COLO829 (cell line): ENCODE data around the gene ADPRS.

ENCODE experiments used
- DNase-seq: peaks from one replicate; pipeline ENCODE4 v3.0.0; 2012; ENCODE audit warnings: low spot score

The ADPRS gene

GRCh38 chr1:36088577-36089392, at the start of gene ADPRS:
Gene ADPRS, plus strand, starts transcription at chr1:36088892. Its CDS starts 13 bp downstream, at chr1:36088905.
- DNase-seq = peak; percentile 68

- DNase-seq = no peak
Observed at GRCh38 chr1:36040238-36040637, 48.5 kb upstream of the ADPRS start.

- DNase-seq = no peak
Observed at GRCh38 chr1:36051821-36052220, 36.9 kb upstream of the ADPRS start.

GRCh38 chr1:36053978-36054377, 34.7 kb upstream of the ADPRS start:
- no peak for DNase-seq

- no peak for DNase-seq
Observed at GRCh38 chr1:36055706-36056105, 33.0 kb upstream of the ADPRS start.

- no peak for DNase-seq
Observed at GRCh38 chr1:36062315-36062714, 26.4 kb upstream of the ADPRS start.

- no peak for DNase-seq
Observed at GRCh38 chr1:36067871-36068270, 20.8 kb upstream of the ADPRS start.

GRCh38 chr1:36068866-36069265, 19.8 kb upstream of the ADPRS start:
- DNase-seq = no peak

- DNase-seq = no peak
Observed at GRCh38 chr1:36070349-36070748, 18.3 kb upstream of the ADPRS start.

GRCh38 chr1:36076979-36077573, 11.6 kb upstream of the ADPRS start:
- no peak for DNase-seq

- no peak for DNase-seq
Observed at GRCh38 chr1:36080236-36080635, 8.5 kb upstream of the ADPRS start.

- DNase-seq = no peak
Observed at GRCh38 chr1:36080801-36081200, 7.9 kb upstream of the ADPRS start.

- no peak for DNase-seq
Observed at GRCh38 chr1:36081926-36082485, 6.7 kb upstream of the ADPRS start.

GRCh38 chr1:36083219-36083618, 5.5 kb upstream of the ADPRS start:
- DNase-seq = no peak

GRCh38 chr1:36083635-36084496, 4.8 kb upstream of the ADPRS start, which contains the start of gene TEKT2:
Gene TEKT2, plus strand, starts transcription at chr1:36084094. Its CDS starts 828 bp downstream, at chr1:36084922.
- DNase-seq = no peak

- no peak for DNase-seq
Observed at GRCh38 chr1:36084497-36085115, 4.1 kb upstream of the ADPRS start.

GRCh38 chr1:36085126-36085525, 3.6 kb upstream of the ADPRS start:
- DNase-seq = no peak

GRCh38 chr1:36085686-36086526, 2.8 kb upstream of the ADPRS start:
- no peak for DNase-seq

GRCh38 chr1:36086529-36087232, 2.0 kb upstream of the ADPRS start:
- DNase-seq = no peak
